Epithelial cell of esophagus (primary cell): ENCODE data around the gene APOA5.

Experiments used
- DNase-seq: peaks from one replicate; pipeline ENCODE4 v3.0.0; 2010; ENCODE audit warnings: low read depth
- H3K4me3 ChIP-seq: 2 replicates; pipeline ENCODE4 v1.5.1; 2011; ENCODE audit warnings: mild to moderate bottlenecking, low read length, control low read depth
- CTCF ChIP-seq: IDR thresholded peaks from 2 replicates; pipeline ENCODE4 v1.5.1; 2011; ENCODE audit warnings: low read depth, mild to moderate bottlenecking, low read length, control low read depth, inconsistent platforms; ENCODE audit not compliant: insufficient read depth; ENCODE audit errors: missing control alignments

APOA5 gene

GRCh38 chr11:116791813-116792143, at the start of gene APOA5:
APOA5 (minus strand) TSS chr11:116791879; CDS start chr11:116791860, 19 bp downstream.
- no peak for DNase-seq
- no peak for TF ChIP-seq CTCF
- no peak within 1 kb of the TSS for H3K4me3 ChIP-seq

GRCh38 chr11:116840746-116841296, 49.1 kb upstream of the APOA5 start:
- DNase-seq: no peak
- no peak overlapping the region for H3K4me3 ChIP-seq
- TF ChIP-seq CTCF: no peak

- no peak for DNase-seq
- H3K4me3 ChIP-seq: no peak overlapping the region
- TF ChIP-seq CTCF: no peak
Observed at GRCh38 chr11:116840224-116840745, 48.6 kb upstream of the APOA5 start.

- no peak for TF ChIP-seq CTCF
- H3K4me3 ChIP-seq: no peak overlapping the region
- no peak for DNase-seq
Observed at GRCh38 chr11:116838321-116839084, 46.8 kb upstream of the APOA5 start.

GRCh38 chr11:116837231-116838091, 45.8 kb upstream of the APOA5 start, which contains the start of gene APOA1:
APOA1 (minus strand) TSS chr11:116837622; CDS start chr11:116837387, 235 bp downstream.
- TF ChIP-seq CTCF: no peak
- H3K4me3 ChIP-seq: no peak within 1 kb of the TSS
- no peak for DNase-seq

GRCh38 chr11:116836632-116836991, 44.9 kb upstream of the APOA5 start:
- DNase-seq: no peak
- no peak for TF ChIP-seq CTCF

More at GRCh38 chr11:116836632-116836991, 44.9 kb upstream of the APOA5 start:
- no peak overlapping the region for H3K4me3 ChIP-seq
